ENCODE data around the gene KLHL22.

The KLHL22 gene

GRCh38 chr22:20520093-20520511 lies 24.5 kb upstream of the KLHL22 start:
- TF ChIP-seq Cebpa-rat (IDR thresholded peaks at IDR 0.05), result no peak
- Histone ChIP-seq H4K20me1 (peaks cover 99 to 100% (median 100%) of the 10 kb centered on the region in 11 experiments), H3K4me2 (peak overlapping the region in 7 of 11 experiments; percentile 3 to 66 (median 45); a peak in 13 of 22 replicates), H3K9ac (peak overlapping the region in 5 of 11 experiments; percentile 14 to 52 (median 33); a peak in 3 of 22 replicates), H3K36me3 (peaks cover 59 to 91% (median 75%) of the 10 kb centered on the region in 11 experiments), H3K4me1 (peaks cover 50 to 84% (median 66%) of the 10 kb centered on the region in 10 experiments), H3K4me3 (no peak overlapping the region), H3K9me3 (replicated peaks in 1 of 11) (no peaks in the 10 kb centered on the region), H3K27ac (peak overlapping the region in 7 of 11 experiments; percentile 10 to 35 (median 25); a peak in 5 of 22 replicates), H3K27me3 (no peaks in the 10 kb centered on the region)

- H3K4me2 ChIP-seq, result peak overlapping the region in 8 of 11 experiments; percentile 3 to 66 (median 39); a peak in 16 of 22 replicates
- peaks cover 62 to 91% (median 78%) of the 10 kb centered on the region in 11 experiments for H3K36me3 ChIP-seq
- peak overlapping the region in 7 of 11 experiments; percentile 10 to 35 (median 25); a peak in 5 of 22 replicates for H3K27ac ChIP-seq
- no peak for TF ChIP-seq Cebpa-rat (IDR thresholded peaks at IDR 0.05)
- H3K4me3 ChIP-seq, result no peak overlapping the region
- peaks cover 99 to 100% (median 100%) of the 10 kb centered on the region in 11 experiments for H4K20me1 ChIP-seq
- H3K4me1 ChIP-seq, result peaks cover 44 to 85% (median 63%) of the 10 kb centered on the region in 10 experiments
- H3K9me3 ChIP-seq (replicated peaks in 1 of 11), result no peaks in the 10 kb centered on the region
- H3K27me3 ChIP-seq, result no peaks in the 10 kb centered on the region
- H3K9ac ChIP-seq, result peak overlapping the region in 6 of 11 experiments; percentile 14 to 52 (median 30); a peak in 5 of 22 replicates
Observed at GRCh38 chr22:20519558-20519957, 24.0 kb upstream of the KLHL22 start.

- Histone ChIP-seq H3K27me3 (no peaks in the 10 kb centered on the region), H3K9ac (no peak overlapping the region), H3K4me3 (no peak overlapping the region), H3K4me2 (0 out of 22 replicates have a peak overlapping the region, but pooled peaks of 1 of the 11 experiments have one; percentile 8), H3K27ac (no peak overlapping the region), H3K9me3 (replicated peaks in 1 of 11) (no peaks in the 10 kb centered on the region), H3K4me1 (peaks cover 29 to 85% (median 51%) of the 10 kb centered on the region in 10 experiments), H4K20me1 (peaks cover 99 to 100% (median 100%) of the 10 kb centered on the region in 11 experiments), H3K36me3 (peaks cover 76 to 96% (median 90%) of the 10 kb centered on the region in 11 experiments)
- TF ChIP-seq Cebpa-rat (IDR thresholded peaks at IDR 0.05), result no peak
Observed at GRCh38 chr22:20517841-20518592, 22.4 kb upstream of the KLHL22 start.

GRCh38 chr22:20517422-20517821 lies 21.8 kb upstream of the KLHL22 start:
- H3K4me2 ChIP-seq, result no peak overlapping the region
- no peaks in the 10 kb centered on the region for H3K27me3 ChIP-seq
- peaks cover 99 to 100% (median 100%) of the 10 kb centered on the region in 11 experiments for H4K20me1 ChIP-seq
- no peak overlapping the region; a peak in 1 of 22 replicates for H3K9ac ChIP-seq
- H3K4me1 ChIP-seq, result peaks cover 23 to 85% (median 46%) of the 10 kb centered on the region in 10 experiments
- H3K27ac ChIP-seq, result no peak overlapping the region
- no peak for TF ChIP-seq Cebpa-rat (IDR thresholded peaks at IDR 0.05)
- H3K4me3 ChIP-seq, result no peak overlapping the region
- H3K36me3 ChIP-seq, result peaks cover 70 to 97% (median 91%) of the 10 kb centered on the region in 11 experiments
- H3K9me3 ChIP-seq (replicated peaks in 1 of 11), result no peaks in the 10 kb centered on the region

- H3K9ac ChIP-seq, result no peak overlapping the region
- no peak overlapping the region for H3K4me2 ChIP-seq
- H3K4me3 ChIP-seq, result no peak overlapping the region
- peaks cover 98 to 100% (median 100%) of the 10 kb centered on the region in 11 experiments for H4K20me1 ChIP-seq
- no peaks in the 10 kb centered on the region for H3K9me3 ChIP-seq (replicated peaks in 1 of 11)
- peaks cover 64 to 94% (median 87%) of the 10 kb centered on the region in 11 experiments for H3K36me3 ChIP-seq
- H3K27ac ChIP-seq, result no peak overlapping the region
- no peak for TF ChIP-seq Cebpa-rat (IDR thresholded peaks at IDR 0.05)
- peaks cover 17 to 85% (median 45%) of the 10 kb centered on the region in 10 experiments for H3K4me1 ChIP-seq
- H3K27me3 ChIP-seq, result no peaks in the 10 kb centered on the region
Observed at GRCh38 chr22:20516399-20516798, 20.8 kb upstream of the KLHL22 start.

- Histone ChIP-seq H3K4me3 (no peak overlapping the region), H3K27ac (no peak overlapping the region), H3K4me1 (peaks cover 30 to 90% (median 52%) of the 10 kb centered on the region in 10 experiments), H4K20me1 (peaks cover 98 to 100% (median 100%) of the 10 kb centered on the region in 11 experiments), H3K9me3 (replicated peaks in 1 of 11) (no peaks in the 10 kb centered on the region), H3K27me3 (no peaks in the 10 kb centered on the region), H3K9ac (no peak overlapping the region), H3K4me2 (peak overlapping the region in 3 of 11 experiments; percentile 7 to 42 (median 19); a peak in 5 of 22 replicates), H3K36me3 (peaks cover 66 to 95% (median 88%) of the 10 kb centered on the region in 11 experiments)
- no peak for TF ChIP-seq Cebpa-rat (IDR thresholded peaks at IDR 0.05)
Observed at GRCh38 chr22:20514658-20515406, 19.2 kb upstream of the KLHL22 start.

- Histone ChIP-seq H3K9ac (peak overlapping the region in 1 of 11 experiments; percentile 19; a peak in 1 of 22 replicates), H3K27ac (peak overlapping the region in 1 of 11 experiments; percentile 27; a peak in 1 of 22 replicates), H3K27me3 (no peaks in the 10 kb centered on the region), H3K4me1 (peaks cover 32 to 72% (median 46%) of the 10 kb centered on the region in 10 experiments), H3K4me2 (peak overlapping the region; percentile 10 to 100 (median 99); a peak in 19 of 22 replicates), H4K20me1 (peaks cover 73 to 89% (median 79%) of the 10 kb centered on the region in 11 experiments), H3K4me3 (no peak overlapping the region), H3K36me3 (peaks cover 34 to 65% (median 59%) of the 10 kb centered on the region in 11 experiments), H3K9me3 (replicated peaks in 1 of 11) (no peaks in the 10 kb centered on the region)
- no peak for TF ChIP-seq Cebpa-rat (IDR thresholded peaks at IDR 0.05)
Observed at GRCh38 chr22:20511578-20512229, 16.1 kb upstream of the KLHL22 start.

All from BLaER1 treated with 17β-estradiol and CSF1 and Interleukin-3, amounts not matched to agents 10 nM and 100 nM (cell line).